Muscle of arm (tissue), 12 donors: ENCODE results near the gene SPATA46. TPM values are rescaled to one million over a fixed set of nuclear protein-coding genes. Genes with fewer than 3 reads are reported as not detected.
"Not testable (repeated sequence)": the region's sequence is repeated elsewhere in the genome, so short reads cannot be mapped to it uniquely, and the experiment has no call there.

Source experiments
- DNase-seq: peaks from one replicate; pipeline ENCODE4 v3.0.0-alpha.2; 2013
- polyA plus RNA-seq, 12 donors: library from polyadenylated mRNA; unstranded; fragments of 120-200 nt; gene quantifications; one replicate each; pipeline ENCODE4 v1.2.1, GENCODE V29; 2013; ENCODE audit not compliant: insufficient read length in 12 of 12

SPATA46 gene
- polyA plus RNA-seq, 12 donors = 0.16 to 0.85 (median 0.22) TPM; not detected in 7

- no peak for DNase-seq
Measured at GRCh38 chr1:162357681-162358266, 18.9 kb downstream of the SPATA46 start.

- DNase-seq = no peak
Measured at GRCh38 chr1:162353702-162354101, 23.0 kb downstream of the SPATA46 start.

- no peak for DNase-seq
Measured at GRCh38 chr1:162353078-162353477, 23.6 kb downstream of the SPATA46 start.

- DNase-seq = not testable (repeated sequence)
Measured at GRCh38 chr1:162351874-162352273, 24.8 kb downstream of the SPATA46 start.

GRCh38 chr1:162351246-162351842, 25.3 kb downstream of the SPATA46 start:
- no peak for DNase-seq

GRCh38 chr1:162349635-162350330, 26.9 kb downstream of the SPATA46 start:
- DNase-seq = no peak

GRCh38 chr1:162347281-162347680, 29.4 kb downstream of the SPATA46 start:
- DNase-seq = no peak

- DNase-seq = no peak
Measured at GRCh38 chr1:162343470-162343869, 33.2 kb downstream of the SPATA46 start.

- no peak for DNase-seq
Measured at GRCh38 chr1:162342452-162342983, 34.1 kb downstream of the SPATA46 start.

GRCh38 chr1:162336621-162337285, 39.9 kb downstream of the SPATA46 start:
- no peak for DNase-seq

GRCh38 chr1:162335126-162335525, 41.5 kb downstream of the SPATA46 start:
- peak; percentile 54 for DNase-seq

GRCh38 chr1:162333991-162334390, 42.7 kb downstream of the SPATA46 start:
- no peak for DNase-seq

- DNase-seq = peak; percentile 7
Measured at GRCh38 chr1:162329826-162330225, 46.8 kb downstream of the SPATA46 start.

- DNase-seq = no peak
Measured at GRCh38 chr1:162328512-162328911, 48.1 kb downstream of the SPATA46 start.

GRCh38 chr1:162327788-162328165, 48.9 kb downstream of the SPATA46 start:
- no peak for DNase-seq

- DNase-seq = no peak
Measured at GRCh38 chr1:162327144-162327787, 49.4 kb downstream of the SPATA46 start.

- no peak for DNase-seq
Measured at GRCh38 chr1:162326559-162326958, 50.1 kb downstream of the SPATA46 start.

GRCh38 chr1:162324396-162324795, 52.3 kb downstream of the SPATA46 start:
- DNase-seq = no peak
